ENCODE data around the gene C5orf46. TPM values are rescaled to one million over a fixed set of nuclear protein-coding genes. Genes with fewer than 3 reads are reported as not detected.

Gene C5orf46
- total and polyA plus RNA-seq, 2 of the 4 experiments (the other 2 are of a cell fraction): 1.3 TPM; not detected in 1

DNA sequence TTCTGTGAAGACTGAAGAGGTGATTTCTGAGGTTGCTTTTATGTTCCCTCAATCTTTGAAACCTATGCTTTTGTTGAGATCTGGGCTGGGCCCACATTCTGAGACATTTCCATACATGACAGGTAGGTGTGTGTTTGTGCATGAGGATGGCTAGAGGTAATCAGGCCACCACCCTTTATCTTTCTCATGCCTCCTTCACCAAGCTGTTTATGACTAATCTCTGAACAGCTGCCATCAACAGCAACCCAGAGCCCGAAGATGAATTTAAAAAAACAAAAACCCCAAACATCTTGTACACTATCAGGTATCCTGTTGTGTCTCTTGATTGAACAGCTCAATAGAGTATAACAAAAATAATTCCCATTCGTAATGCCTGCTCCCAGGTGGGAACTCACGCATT, 12.6 kb upstream of the C5orf46 start:
- no TSS peak for BruUV-seq (replicated peaks)
- H3K4me2 ChIP-seq (ENCODE audit: low read depth, low read length): no peak overlapping the region
- TF ChIP-seq, protein P1, sequence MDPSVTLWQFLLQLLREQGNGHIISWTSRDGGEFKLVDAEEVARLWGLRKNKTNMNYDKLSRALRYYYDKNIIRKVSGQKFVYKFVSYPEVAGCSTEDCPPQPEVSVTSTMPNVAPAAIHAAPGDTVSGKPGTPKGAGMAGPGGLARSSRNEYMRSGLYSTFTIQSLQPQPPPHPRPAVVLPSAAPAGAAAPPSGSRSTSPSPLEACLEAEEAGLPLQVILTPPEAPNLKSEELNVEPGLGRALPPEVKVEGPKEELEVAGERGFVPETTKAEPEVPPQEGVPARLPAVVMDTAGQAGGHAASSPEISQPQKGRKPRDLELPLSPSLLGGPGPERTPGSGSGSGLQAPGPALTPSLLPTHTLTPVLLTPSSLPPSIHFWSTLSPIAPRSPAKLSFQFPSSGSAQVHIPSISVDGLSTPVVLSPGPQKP (IDR thresholded peaks at IDR 0.05; ENCODE audit: borderline replicate concordance, low read depth, low read length): no peak
- TF ChIP-seq, protein P2, sequence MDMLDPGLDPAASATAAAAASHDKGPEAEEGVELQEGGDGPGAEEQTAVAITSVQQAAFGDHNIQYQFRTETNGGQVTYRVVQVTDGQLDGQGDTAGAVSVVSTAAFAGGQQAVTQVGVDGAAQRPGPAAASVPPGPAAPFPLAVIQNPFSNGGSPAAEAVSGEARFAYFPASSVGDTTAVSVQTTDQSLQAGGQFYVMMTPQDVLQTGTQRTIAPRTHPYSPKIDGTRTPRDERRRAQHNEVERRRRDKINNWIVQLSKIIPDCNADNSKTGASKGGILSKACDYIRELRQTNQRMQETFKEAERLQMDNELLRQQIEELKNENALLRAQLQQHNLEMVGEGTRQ (IDR thresholded peaks at IDR 0.05; ENCODE audit: low read depth, low read length): no peak
- H3K36me3 ChIP-seq (ENCODE audit: control insufficient read depth, insufficient read depth, low read length): no peaks in the 10 kb centered on the region
- H3K23ac ChIP-seq (ENCODE audit: low read depth, low read length): no peak overlapping the region
- H2AFZ ChIP-seq (replicated peaks; ENCODE audit: low read length, poor library complexity): no peak overlapping the region
- POLR2A ChIA-PET (ENCODE audit: unreplicated experiment): no interaction called here
- no peaks in the 10 kb centered on the region for H3K4me1 ChIP-seq (ENCODE audit: control insufficient read depth, insufficient read depth, low read length)
- no peak overlapping the region for H2BK15ac ChIP-seq (ENCODE audit: low read depth, low read length)
- H2AK9ac ChIP-seq (replicated peaks; ENCODE audit: low read depth, low read length, poor library complexity): no peak overlapping the region
- no peak overlapping the region for H3K4ac ChIP-seq (ENCODE audit: low read depth, low read length)
- no peaks in the 10 kb centered on the region for H3K9me3 ChIP-seq (ENCODE audit: control insufficient read depth, insufficient read depth, low read length)
- no peak overlapping the region for H2BK20ac ChIP-seq (ENCODE audit: low read depth, low read length)
- no peak overlapping the region for H2BK5ac ChIP-seq (ENCODE audit: low read depth, low read length, poor library complexity, severe bottlenecking)
- no peaks in the 10 kb centered on the region for H3K79me1 ChIP-seq (ENCODE audit: low read depth in 1 of 2, low read length in 2 of 2)
- DNase-seq (no peak), ATAC-seq (ENCODE audit: low read depth) (no peak)
- H4K5ac ChIP-seq (ENCODE audit: low read depth, low read length): no peak overlapping the region
- H3K27ac ChIP-seq (ENCODE audit: insufficient read depth, low read length): no peak overlapping the region
- intact Hi-C loops (cut with micrococcal nuclease): no loop called here
- no peak overlapping the region for H3K56ac ChIP-seq (ENCODE audit: extremely low read depth, insufficient read depth, low read length)
- no peak overlapping the region for H3K14ac ChIP-seq (replicated peaks; ENCODE audit: low read depth, low read length)
- dilution Hi-C loops (cut with HindIII; ENCODE audit: low sequenced_read_pairs, unreplicated experiment): no loop called here
- H3K27me3 ChIP-seq (ENCODE audit: control insufficient read depth, insufficient read depth, low read length): no peaks in the 10 kb centered on the region
- H3K9ac ChIP-seq (ENCODE audit: low read depth, low read length): no peak overlapping the region
- H2AK5ac ChIP-seq (ENCODE audit: low read depth, low read length): no peak overlapping the region
- H4K20me1 ChIP-seq (ENCODE audit: insufficient read depth, low read length): no peaks in the 10 kb centered on the region
- no CpG with 5 or more reads among the region's 3 CpGs for WGBS, 2 experiments (ENCODE audit: extremely low coverage in 2 of 2, insufficient read length in 1 of 2)
- CTCF ChIA-PET: no interaction called here
- in situ Hi-C loops (cut with MboI; ENCODE audit: low sequenced_read_pairs): no loop called here
- no peaks in the 10 kb centered on the region for H3K9me1 ChIP-seq (ENCODE audit: insufficient read depth, low read length)
- H3K4me3 ChIP-seq (ENCODE audit: insufficient read depth, low read depth, low read length): no peak overlapping the region
- H3K18ac ChIP-seq (ENCODE audit: low read depth, low read length): no peak overlapping the region
- H4K8ac ChIP-seq (ENCODE audit: low read depth in 2 of 2, low read length in 2 of 2): no peak overlapping the region
- H4K91ac ChIP-seq (ENCODE audit: insufficient read depth, low read depth, low read length): no peak overlapping the region
- H2BK120ac ChIP-seq (ENCODE audit: low read depth, low read length): no peak overlapping the region

All from IMR-90 (cell line).